ENCODE results near the gene AARS2.
A peak's percentile ranks its signal among the peaks of the same experiment; 100 is the strongest.

AARS2 gene

GRCh38 chr6:44306710-44307109, 6.4 kb downstream of the AARS2 start:
- no peaks in the 10 kb centered on the region for H3K27me3 Mint-ChIP-seq (ENCODE audit: low read depth)
- peaks cover 56% of the 10 kb centered on the region for H3K36me3 Mint-ChIP-seq (ENCODE audit: low read depth)
- H3K4me3 Mint-ChIP-seq, result no peak overlapping the region
- H3K27ac Mint-ChIP-seq, result no peak overlapping the region
- H3K4me1 Mint-ChIP-seq, result peaks cover 2% of the 10 kb centered on the region
- no peak for TF ChIP-seq CTCF (IDR thresholded peaks at IDR 0.05; ENCODE audit: unreplicated experiment in 3 of 3)
- no peaks in the 10 kb centered on the region for H3K9me3 Mint-ChIP-seq

GRCh38 chr6:44305200-44305725, 7.9 kb downstream of the AARS2 start:
- Mint-ChIP-seq H3K4me1 (no peaks in the 10 kb centered on the region), H3K4me3 (no peak overlapping the region), H3K27me3 (ENCODE audit: low read depth) (no peaks in the 10 kb centered on the region), H3K9me3 (no peaks in the 10 kb centered on the region), H3K27ac (no peak overlapping the region), H3K36me3 (ENCODE audit: low read depth) (peaks cover 55% of the 10 kb centered on the region)
- no peak for TF ChIP-seq CTCF (IDR thresholded peaks at IDR 0.05; ENCODE audit: unreplicated experiment in 3 of 3)

- H3K4me1 Mint-ChIP-seq, result no peaks in the 10 kb centered on the region
- no peak overlapping the region for H3K4me3 Mint-ChIP-seq
Measured at GRCh38 chr6:44304282-44305199, 8.6 kb downstream of the AARS2 start.

GRCh38 chr6:44303842-44304241, 9.3 kb downstream of the AARS2 start:
- Mint-ChIP-seq H3K4me1 (no peaks in the 10 kb centered on the region), H3K4me3 (no peak overlapping the region), H3K36me3 (ENCODE audit: low read depth) (peaks cover 45% of the 10 kb centered on the region), H3K27ac (no peak overlapping the region), H3K9me3 (no peaks in the 10 kb centered on the region), H3K27me3 (ENCODE audit: low read depth) (peaks cover 11% of the 10 kb centered on the region)
- TF ChIP-seq CTCF (IDR thresholded peaks at IDR 0.05; ENCODE audit: unreplicated experiment in 3 of 3), result no peak

More at GRCh38 chr6:44304282-44305199, 8.6 kb downstream of the AARS2 start:
- TF ChIP-seq CTCF (IDR thresholded peaks at IDR 0.05; ENCODE audit: unreplicated experiment in 3 of 3), result peak; percentile 68 to 76 (median 73)
- Mint-ChIP-seq H3K36me3 (ENCODE audit: low read depth) (peaks cover 51% of the 10 kb centered on the region), H3K27ac (no peak overlapping the region), H3K9me3 (no peaks in the 10 kb centered on the region), H3K27me3 (ENCODE audit: low read depth) (peaks cover 4% of the 10 kb centered on the region)

GRCh38 chr6:44302856-44303255, 10.3 kb downstream of the AARS2 start:
- Mint-ChIP-seq H3K36me3 (ENCODE audit: low read depth) (peaks cover 38% of the 10 kb centered on the region), H3K9me3 (no peaks in the 10 kb centered on the region), H3K4me3 (no peak overlapping the region), H3K4me1 (no peaks in the 10 kb centered on the region), H3K27me3 (ENCODE audit: low read depth) (peaks cover 21% of the 10 kb centered on the region), H3K27ac (no peak overlapping the region)
- TF ChIP-seq CTCF (IDR thresholded peaks at IDR 0.05; ENCODE audit: unreplicated experiment in 3 of 3), result no peak
